Prostate gland (tissue), 2 donors: ENCODE measurements around the gene TNIP1.

ENCODE experiments used
- CTCF ChIP-seq, 4 experiments: fragments of 200-600 bp in 2 of 4; fragments of 450-650 bp in 2 of 4; sonication (generic) in 2 of 4; IDR thresholded peaks; 1 replicate in 3 of 4; 2 replicates in 1 of 4; pipeline ENCODE4 v1.5.1; 2016 to 2019; ENCODE audit warnings: antibody characterized with exemption in 4 of 4, mild to moderate bottlenecking in 2 of 4, moderate library complexity in 2 of 4
- POLR2A ChIP-seq: fragments of 450-650 bp; IDR thresholded peaks from one replicate; pipeline ENCODE4 v1.6.1; 2016; ENCODE audit warnings: antibody characterized with exemption, mild to moderate bottlenecking

DNA sequence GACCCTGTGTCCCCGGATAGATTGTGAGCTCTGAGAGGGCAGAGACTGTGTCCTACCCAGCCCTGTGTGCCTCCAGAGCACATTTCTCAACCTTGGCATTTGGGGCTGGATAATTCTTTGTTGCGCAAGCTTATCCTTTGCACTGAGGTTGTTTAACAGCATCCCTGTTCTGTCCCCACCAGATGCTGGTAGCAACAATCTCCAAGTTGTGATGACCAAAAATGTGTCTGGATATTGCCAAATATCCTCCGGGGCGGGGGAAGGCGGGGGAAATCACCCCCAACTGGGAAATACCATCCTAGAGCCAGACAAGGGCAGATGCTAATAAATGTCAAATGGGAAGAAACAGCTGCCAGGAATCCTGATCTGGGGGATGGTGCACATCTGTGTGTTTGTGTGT is 24.0 kb upstream of the TNIP1 start:
- no peak for TF ChIP-seq CTCF (IDR thresholded peaks at IDR 0.05)
- TF ChIP-seq POLR2A = no peak
